Left renal cortex interstitium (tissue), 4 donors: ENCODE measurements around the gene CCNYL1. TPM values are rescaled to one million over a fixed set of nuclear protein-coding genes. Genes with fewer than 3 reads are reported as not detected.

Experiments
- DNase-seq, 4 donors: peaks; one replicate each; pipeline ENCODE4 v3.0.0-alpha.2; 2013; ENCODE audit warnings: low read depth in 4 of 4, low spot score in 2 of 4, missing footprints in 1 of 4
- polyA plus RNA-seq, 4 donors: library from polyadenylated mRNA; unstranded; fragments of 120-200 nt; gene quantifications; one replicate each; pipeline ENCODE4 v1.2.1, GENCODE V29; 2013; ENCODE audit not compliant: insufficient read length in 4 of 4

CCNYL1 gene
- polyA plus RNA-seq, 4 donors = 14.9 to 22.4 (median 19.1) TPM

DNA sequence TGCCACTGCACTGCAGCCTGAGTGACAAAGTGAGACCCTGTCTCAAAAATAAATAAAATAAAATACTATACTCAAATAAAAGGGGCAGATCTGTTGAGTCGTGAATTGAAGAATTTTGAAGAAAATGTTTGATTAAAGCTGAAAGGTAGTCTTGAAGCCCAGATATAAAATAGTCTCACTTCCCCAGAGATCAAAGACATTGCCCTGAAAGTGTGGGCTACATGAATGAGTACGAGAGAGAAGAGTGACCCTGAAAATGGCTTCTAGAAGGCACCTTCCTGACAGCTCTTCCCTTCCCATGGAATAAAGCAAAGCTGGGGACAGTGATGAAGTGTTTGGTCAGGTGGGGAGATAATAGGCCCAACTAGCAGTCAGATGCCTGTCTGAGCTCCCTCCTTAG is 72.1 kb downstream of the CCNYL1 start:
- DNase-seq = no peak

DNA sequence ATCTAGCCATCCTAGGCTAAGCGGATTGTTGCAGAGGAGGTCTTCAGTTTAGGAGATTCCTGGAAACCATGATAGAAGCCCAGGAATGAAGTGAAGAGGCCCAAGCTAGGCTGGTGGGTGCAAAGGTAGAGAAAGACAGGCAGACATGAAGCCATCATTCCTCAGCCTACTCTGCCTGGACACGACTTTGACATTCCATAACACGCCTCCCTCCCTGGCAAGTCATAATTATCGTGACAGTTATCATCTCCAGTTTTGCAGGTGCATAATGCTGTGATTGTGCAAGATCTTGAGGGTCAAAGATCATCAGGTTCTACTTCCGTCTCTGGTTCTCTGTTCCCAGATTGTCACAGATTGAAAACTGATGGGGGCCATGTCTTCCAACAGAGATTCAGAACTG is 73.5 kb downstream of the CCNYL1 start:
- DNase-seq = no peak

DNA sequence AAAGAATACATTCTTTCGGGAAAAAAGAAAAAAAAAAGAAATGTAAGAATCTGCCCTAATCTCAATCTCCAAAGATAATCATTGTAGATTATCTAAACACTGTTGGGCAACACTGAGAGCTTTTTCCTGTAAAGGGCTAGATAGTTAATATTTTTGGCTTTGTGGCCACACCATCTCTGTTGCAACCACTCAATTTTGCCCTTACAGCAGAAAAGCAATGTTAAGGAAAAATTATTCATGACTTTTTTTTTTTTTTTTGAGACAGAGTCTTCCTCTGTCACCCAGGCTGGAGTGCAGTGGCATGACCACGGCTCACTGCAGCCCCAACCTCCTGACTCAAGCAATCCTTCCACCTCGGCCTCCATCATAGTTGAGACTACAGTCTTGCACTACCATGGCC is 75.6 kb downstream of the CCNYL1 start:
- DNase-seq = no peak

DNA sequence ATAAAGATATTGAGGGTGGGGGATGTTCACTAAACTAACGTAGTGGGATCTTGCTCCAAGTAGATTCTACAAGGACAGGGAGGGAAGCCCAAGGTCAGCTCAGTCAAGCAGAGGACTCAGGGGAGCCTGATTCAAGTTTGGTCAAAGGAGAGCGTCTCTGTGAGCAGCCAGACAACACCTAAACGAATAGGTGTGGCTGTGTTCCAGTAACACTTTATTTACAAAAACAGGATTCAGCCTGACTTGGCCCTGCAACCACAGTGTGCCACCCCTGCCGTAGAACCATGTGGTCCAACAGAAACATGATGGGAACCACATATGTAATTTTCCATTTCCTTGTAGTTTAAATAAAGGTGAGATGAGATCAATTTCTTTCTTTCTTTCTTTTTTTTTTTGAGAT is 76.4 kb downstream of the CCNYL1 start:
- no peak for DNase-seq

DNA sequence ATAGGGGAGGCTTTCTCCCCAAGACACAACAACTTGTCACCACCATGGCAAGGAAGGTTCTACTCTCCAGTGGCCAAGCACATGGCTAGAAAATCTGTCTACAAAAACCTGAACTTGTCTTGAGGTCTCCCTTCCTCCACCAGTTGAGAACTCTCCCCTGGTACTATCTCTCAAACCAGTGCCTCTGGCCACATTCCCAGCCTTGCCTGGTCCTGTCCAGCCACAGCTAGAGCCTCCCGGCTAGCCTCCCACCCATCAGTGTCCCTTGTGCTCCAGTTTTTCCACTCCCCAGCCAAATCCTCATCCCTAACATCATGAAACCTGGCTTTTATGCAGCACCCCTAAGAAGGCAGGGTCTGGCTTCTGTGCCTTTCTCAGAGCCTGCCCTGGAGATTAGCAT is 79.5 kb downstream of the CCNYL1 start:
- no peak for DNase-seq

DNA sequence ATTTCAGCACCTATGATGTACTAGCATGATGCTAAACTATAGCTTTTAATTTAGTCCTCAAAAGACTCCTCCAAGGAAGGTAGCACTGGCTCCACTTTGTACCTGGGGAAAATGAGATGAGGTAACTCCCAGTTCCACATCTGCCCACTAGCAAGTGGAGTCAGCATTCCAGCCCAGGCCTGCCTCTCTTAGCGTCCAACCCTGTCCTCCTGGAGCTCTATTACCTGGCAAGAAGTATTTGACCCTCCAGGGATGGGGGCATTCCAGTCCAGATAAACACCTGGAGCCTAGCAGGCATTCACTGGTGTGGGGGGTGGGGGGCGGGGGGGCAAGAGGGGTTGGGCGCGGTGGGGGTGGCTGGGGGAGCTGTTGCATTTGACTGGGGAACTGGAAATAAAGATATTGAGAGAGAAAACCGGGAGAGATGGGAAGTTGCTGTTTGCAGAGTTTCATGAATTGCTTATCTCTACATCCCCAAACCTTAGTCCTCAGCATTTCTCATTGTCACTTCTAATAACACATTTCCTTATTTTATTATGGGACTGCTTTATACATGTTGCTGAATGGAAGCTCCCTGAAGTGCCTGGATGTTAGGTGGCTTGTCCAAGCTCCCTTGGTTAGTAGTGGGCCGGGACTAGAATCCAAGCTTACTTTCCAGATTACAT is 80.3 kb downstream of the CCNYL1 start:
- DNase-seq = no peak

DNA sequence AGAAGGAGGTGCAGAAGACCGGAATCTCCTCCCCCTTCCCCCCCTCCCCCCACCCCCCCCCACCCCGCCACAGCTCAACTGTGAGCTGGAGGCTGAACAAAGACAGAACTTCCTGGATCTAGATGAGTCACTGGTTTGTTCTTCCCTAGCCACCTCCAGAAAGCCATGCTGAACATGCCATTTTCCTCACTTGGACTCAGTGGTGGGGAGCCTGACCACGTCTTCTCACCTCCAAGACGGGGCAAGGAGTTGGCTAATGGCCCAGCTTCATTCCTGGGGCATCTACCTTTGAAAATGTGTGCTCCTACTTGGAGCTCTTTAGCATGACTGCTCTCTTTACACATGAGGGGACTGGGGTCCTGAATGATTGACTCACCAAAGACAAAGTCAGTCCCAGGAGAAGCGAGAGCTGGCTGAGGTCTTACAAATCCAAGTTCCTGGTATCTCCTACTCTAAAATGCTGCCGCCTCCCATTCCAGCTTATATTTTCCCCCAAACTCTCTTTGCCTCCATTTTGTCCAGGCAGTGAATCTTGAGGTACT is 80.9 kb downstream of the CCNYL1 start:
- no peak for DNase-seq

DNA sequence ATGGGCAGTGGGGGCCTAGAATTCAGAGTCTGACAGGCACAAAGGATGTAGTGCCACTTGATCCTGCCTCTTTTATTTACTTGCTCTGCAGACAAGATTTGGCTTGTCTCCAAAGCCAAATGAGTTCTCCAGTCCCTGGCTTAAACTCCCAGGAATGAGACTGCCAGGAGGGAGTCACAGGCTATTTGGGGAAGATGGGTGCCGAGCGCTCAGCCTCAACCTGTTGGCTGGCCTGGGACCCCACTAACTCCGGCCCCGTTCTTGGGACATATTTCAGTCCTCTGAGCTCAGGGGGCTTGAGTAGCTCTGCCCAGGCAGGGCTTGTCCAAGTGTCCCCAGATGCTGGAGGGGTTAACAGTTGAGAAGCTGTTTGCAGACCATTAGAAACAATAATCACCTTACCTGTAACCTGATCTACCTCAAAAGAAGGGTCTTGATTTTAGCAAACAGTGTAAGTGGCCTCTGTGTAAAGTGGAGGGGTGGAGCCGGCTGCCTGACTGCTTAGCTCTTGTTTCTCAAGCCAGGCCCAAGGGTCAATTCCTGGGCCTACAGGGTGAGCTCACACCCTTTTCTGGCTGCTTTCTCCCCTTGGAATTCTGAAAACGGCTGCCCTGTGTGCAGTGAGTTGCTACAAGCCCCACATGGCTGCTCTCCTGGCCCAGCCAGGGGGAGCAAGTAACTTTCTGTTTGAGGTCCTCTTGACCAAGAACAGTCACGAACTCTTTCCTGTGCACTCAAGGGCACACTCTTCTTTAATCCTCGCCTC is 85.3 kb downstream of the CCNYL1 start:
- DNase-seq = no peak

DNA sequence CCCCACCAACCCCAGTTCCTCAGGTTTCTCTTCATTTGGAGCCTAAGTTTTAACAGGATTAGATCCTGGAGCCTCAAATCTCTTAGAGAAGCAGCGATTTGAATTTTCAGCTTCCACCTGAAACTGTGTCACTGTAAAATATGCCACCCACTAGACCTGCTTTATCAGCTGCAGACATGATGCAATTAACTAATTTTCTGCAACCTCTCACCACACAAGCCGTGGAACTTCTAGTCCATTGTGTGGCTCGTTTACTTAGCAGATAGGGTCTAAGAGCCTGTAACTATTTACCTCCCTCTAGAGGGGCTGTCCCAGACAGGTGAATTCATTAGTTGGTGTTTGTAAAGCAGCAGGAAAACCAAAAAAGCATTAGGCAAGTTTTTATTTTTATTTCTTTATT is 89.8 kb downstream of the CCNYL1 start:
- no peak for DNase-seq

DNA sequence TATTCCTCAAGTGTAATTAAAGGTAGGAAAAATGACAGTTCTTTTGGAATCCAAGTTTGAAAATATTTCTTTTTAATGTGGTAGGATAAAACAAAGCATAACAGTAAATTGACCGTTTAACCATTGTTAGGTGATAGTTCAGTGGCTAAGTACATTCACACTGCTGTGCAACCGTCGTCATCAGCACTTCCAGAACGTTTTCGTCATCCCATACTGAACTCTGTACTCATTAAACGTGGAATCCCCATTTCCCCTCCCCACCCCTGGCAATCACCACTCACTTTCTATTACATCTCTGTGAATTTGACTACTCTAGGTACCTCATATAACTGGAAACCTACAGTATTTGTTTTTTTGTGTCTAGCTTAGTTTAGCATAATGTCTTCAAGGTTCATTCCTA is 91.2 kb downstream of the CCNYL1 start:
- no peak for DNase-seq

Other genes starting within 250 kb of the CCNYL1 start
- 10 to 100 TPM; 60.8 to 82.7 (median 70.0) TPM for gene CREB1, start 181.7 kb upstream of the CCNYL1 start, polyA plus RNA-seq
- 10 to 100 TPM; 27.3 to 33.1 (median 30.5) TPM for gene METTL21A, start 86.2 kb upstream of the CCNYL1 start, polyA plus RNA-seq
- 10 to 100 TPM; 10.3 to 16.2 (median 12.2) TPM for gene FZD5, start 58.3 kb downstream of the CCNYL1 start, polyA plus RNA-seq